NCI-H1105 treated with DMSO at 0.1 percent for 48 hours (cell line): ENCODE data around the gene TOR1AIP2.

ENCODE experiments used
- DNase-seq: peaks from one replicate; lab custom pipeline; 2025; lab: John Stamatoyannopoulos, UW

Gene TOR1AIP2

GRCh38 chr1:179825798-179826460, 51.7 kb downstream of the TOR1AIP2 start:
- DNase-seq = no peak

GRCh38 chr1:179825206-179825605, 52.4 kb downstream of the TOR1AIP2 start:
- no peak for DNase-seq

- DNase-seq = no peak
Measured at GRCh38 chr1:179824265-179824664, 53.3 kb downstream of the TOR1AIP2 start.

- DNase-seq = no peak
Measured at GRCh38 chr1:179823693-179824092, 53.9 kb downstream of the TOR1AIP2 start.

GRCh38 chr1:179822065-179822464, 55.5 kb downstream of the TOR1AIP2 start:
- DNase-seq = no peak

- DNase-seq = no peak
Measured at GRCh38 chr1:179821524-179821923, 56.1 kb downstream of the TOR1AIP2 start.

GRCh38 chr1:179820226-179820970, 57.2 kb downstream of the TOR1AIP2 start:
- DNase-seq = no peak

- no peak for DNase-seq
Measured at GRCh38 chr1:179818743-179819173, 58.8 kb downstream of the TOR1AIP2 start.

GRCh38 chr1:179818260-179818659, 59.3 kb downstream of the TOR1AIP2 start:
- DNase-seq = no peak

- DNase-seq = no peak
Measured at GRCh38 chr1:179817789-179818188, 59.8 kb downstream of the TOR1AIP2 start.

GRCh38 chr1:179817056-179817455, 60.5 kb downstream of the TOR1AIP2 start:
- DNase-seq = no peak

- no peak for DNase-seq
Measured at GRCh38 chr1:179816196-179816960, 61.2 kb downstream of the TOR1AIP2 start.

GRCh38 chr1:179815641-179816040, 62.0 kb downstream of the TOR1AIP2 start:
- DNase-seq = no peak

GRCh38 chr1:179814546-179814838, 63.1 kb downstream of the TOR1AIP2 start:
- peak; percentile 94 for DNase-seq

GRCh38 chr1:179813626-179814545, 63.7 kb downstream of the TOR1AIP2 start:
- no peak for DNase-seq

GRCh38 chr1:179812501-179813292, 64.9 kb downstream of the TOR1AIP2 start:
- no peak for DNase-seq

- DNase-seq = no peak
Measured at GRCh38 chr1:179810367-179810715, 67.3 kb downstream of the TOR1AIP2 start.

- DNase-seq = peak; percentile 82
Measured at GRCh38 chr1:179809506-179810366, 67.9 kb downstream of the TOR1AIP2 start.

- no peak for DNase-seq
Measured at GRCh38 chr1:179808503-179808902, 69.1 kb downstream of the TOR1AIP2 start.
